HG03039 (cell line): ENCODE results near the gene PCYOX1L.

ENCODE experiments used
- ATAC-seq: cut with Tn5 transposase; IDR thresholded peaks from one replicate; pipeline ENCODE4 v1.9.1; 2021; ENCODE audit warnings: mild to moderate bottlenecking, moderate library complexity; ENCODE audit not compliant: unreplicated experiment

The PCYOX1L gene

GRCh38 chr5:149405550-149406202 lies 47.8 kb downstream of the PCYOX1L start:
- no peak for ATAC-seq

- no peak for ATAC-seq
Observed at GRCh38 chr5:149406203-149406978, 48.5 kb downstream of the PCYOX1L start.

- ATAC-seq, result no peak
Observed at GRCh38 chr5:149406979-149407306, 49.1 kb downstream of the PCYOX1L start.

GRCh38 chr5:149407323-149408251 lies 49.7 kb downstream of the PCYOX1L start:
- ATAC-seq, result no peak

GRCh38 chr5:149408252-149409099 lies 50.6 kb downstream of the PCYOX1L start:
- no peak for ATAC-seq

GRCh38 chr5:149409268-149409948 lies 51.6 kb downstream of the PCYOX1L start:
- ATAC-seq, result no peak

- ATAC-seq, result no peak
Observed at GRCh38 chr5:149410071-149410470, 52.2 kb downstream of the PCYOX1L start.

GRCh38 chr5:149410721-149411432 lies 53.0 kb downstream of the PCYOX1L start:
- ATAC-seq, result no peak

GRCh38 chr5:149411738-149412519 lies 54.1 kb downstream of the PCYOX1L start:
- ATAC-seq, result no peak

- no peak for ATAC-seq
Observed at GRCh38 chr5:149412783-149413476, 55.1 kb downstream of the PCYOX1L start.

GRCh38 chr5:149413477-149414210 lies 55.8 kb downstream of the PCYOX1L start:
- no peak for ATAC-seq

GRCh38 chr5:149414405-149415065 lies 56.7 kb downstream of the PCYOX1L start:
- no peak for ATAC-seq

- ATAC-seq, result no peak
Observed at GRCh38 chr5:149415066-149415967, 57.5 kb downstream of the PCYOX1L start.

GRCh38 chr5:149416987-149417710 lies 59.3 kb downstream of the PCYOX1L start:
- no peak for ATAC-seq

GRCh38 chr5:149417711-149418368 lies 60.0 kb downstream of the PCYOX1L start:
- no peak for ATAC-seq
